GM19043 (cell line): ENCODE data around the gene MOV10L1.

ENCODE experiments used
- ATAC-seq: cut with Tn5 transposase; IDR thresholded peaks from one replicate; pipeline ENCODE4 v1.9.1; 2021; ENCODE audit warnings: low read depth; ENCODE audit not compliant: unreplicated experiment

The MOV10L1 gene

DNA sequence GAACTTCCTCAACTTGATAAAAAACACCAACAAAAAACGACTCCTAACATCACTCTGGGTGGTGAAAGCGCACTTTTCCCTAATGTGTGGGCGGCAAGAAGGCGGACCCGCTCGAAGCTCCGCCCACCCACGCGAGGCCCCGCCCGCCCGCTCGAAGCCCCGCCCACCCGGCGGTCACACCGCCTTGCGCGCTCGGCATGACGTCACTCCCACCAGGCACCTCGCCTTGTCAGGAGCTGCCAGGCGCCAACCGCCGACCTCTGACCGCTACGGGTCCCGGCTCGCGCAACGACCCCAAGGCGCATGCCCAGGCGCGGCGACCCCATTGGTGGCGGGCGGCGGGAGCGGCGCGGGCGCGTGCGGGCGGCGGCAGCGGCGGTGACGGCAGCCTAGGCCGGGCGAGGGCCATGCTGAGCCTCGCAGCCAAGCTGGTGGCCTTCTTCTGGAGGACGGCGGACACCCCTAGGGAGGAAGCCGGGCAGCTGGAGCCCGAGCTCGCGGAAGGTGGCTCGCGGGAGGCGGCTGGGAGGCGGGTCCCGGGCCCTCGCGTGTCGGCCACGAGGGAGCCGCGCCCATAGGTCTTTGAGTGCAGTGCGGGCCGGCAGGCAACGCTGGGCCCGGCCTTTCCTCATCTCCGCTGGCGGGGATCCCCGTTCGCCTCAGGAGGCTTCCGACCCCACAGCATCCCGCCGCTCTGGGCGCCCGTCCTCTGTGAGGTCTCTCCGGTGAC lies at the start of gene MOV10L1:
Gene MOV10L1, plus strand, starts transcription at position 325 of the 730 bp plus-strand sequence. Its CDS starts 83 bp downstream, at position 408.
- no peak for ATAC-seq

DNA sequence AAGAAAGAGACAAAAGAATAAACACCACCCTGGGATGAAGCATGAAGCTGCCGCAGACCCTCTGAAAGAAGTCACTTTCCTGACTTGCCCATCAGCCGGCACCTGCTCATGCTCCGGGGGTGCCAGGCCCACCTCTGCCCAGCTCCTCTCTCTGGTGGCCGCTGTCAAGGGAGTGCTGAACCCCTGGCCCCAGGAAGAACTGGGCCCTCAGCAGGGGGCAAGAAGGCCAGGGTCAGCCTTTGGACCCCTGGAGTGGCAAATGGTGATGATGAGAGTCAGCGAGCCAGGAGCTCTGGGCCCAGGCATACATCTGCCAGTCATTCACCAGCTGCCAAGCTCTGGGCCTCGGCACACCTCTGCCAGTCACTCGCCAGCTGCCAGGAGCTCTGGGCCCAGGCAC lies 49.1 kb upstream of the MOV10L1 start:
- ATAC-seq, result no peak

DNA sequence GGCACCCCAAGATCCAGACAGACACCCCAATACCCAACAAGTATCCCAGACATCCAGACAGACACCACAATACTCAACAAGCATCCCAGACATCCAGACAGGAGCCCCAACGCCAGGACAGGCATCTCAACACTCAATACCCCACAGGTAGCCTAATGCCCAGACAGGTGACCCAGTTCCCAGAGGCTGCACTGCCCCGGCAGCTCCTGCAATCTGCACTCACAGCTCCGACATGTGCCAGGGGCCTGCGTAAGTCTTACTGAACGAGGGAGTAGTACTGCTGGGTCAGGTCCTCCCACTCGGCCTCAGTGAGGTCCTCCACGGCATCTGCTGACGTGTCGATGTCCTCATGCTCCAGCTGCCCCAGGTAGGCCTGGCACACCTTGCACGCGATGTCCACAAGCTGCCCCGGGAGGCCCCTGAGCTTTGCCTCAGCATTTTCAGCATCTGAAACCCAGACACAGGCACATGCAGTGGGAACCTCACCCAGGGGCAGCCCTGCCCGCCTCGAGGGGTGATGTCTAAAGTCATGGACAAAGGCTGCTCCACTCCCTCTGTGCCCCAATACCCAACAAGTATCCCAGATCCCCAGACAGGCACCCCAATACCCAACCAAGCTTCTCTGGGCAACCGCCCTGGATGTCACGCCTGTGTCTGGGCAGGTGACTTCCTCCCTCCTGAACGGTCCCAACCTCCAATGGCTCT lies 48.3 kb upstream of the MOV10L1 start:
- no peak for ATAC-seq

DNA sequence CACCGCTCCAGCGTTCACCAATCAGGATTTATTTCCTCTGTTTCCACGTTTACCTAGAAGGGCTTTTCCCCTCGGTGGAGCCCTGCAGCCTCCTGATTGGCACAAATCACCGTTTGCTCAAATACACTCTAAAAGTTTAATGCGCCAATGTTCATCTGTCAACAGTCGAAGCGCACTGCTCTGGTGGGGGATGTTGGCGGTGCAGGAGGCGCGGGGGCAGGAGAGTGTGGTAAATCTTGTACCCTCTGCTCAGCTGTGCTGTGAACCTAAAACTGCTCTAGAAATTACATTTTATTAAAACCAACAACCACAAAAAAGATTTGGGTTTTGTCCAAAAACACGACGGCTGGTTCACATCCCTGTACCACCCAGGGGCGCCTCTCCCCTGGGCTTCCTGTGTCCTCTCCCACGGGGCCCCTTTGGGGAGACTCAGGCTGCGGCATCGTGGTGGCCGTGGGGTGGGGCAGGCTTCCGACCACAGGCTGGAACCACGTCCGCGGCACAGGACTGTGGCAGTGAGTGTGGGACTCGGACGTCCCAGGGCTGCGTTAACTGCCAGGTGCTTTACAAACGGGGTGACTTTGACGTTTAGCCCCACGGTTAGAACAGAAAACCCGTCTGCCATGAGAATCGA lies 45.2 kb upstream of the MOV10L1 start:
- no peak for ATAC-seq

DNA sequence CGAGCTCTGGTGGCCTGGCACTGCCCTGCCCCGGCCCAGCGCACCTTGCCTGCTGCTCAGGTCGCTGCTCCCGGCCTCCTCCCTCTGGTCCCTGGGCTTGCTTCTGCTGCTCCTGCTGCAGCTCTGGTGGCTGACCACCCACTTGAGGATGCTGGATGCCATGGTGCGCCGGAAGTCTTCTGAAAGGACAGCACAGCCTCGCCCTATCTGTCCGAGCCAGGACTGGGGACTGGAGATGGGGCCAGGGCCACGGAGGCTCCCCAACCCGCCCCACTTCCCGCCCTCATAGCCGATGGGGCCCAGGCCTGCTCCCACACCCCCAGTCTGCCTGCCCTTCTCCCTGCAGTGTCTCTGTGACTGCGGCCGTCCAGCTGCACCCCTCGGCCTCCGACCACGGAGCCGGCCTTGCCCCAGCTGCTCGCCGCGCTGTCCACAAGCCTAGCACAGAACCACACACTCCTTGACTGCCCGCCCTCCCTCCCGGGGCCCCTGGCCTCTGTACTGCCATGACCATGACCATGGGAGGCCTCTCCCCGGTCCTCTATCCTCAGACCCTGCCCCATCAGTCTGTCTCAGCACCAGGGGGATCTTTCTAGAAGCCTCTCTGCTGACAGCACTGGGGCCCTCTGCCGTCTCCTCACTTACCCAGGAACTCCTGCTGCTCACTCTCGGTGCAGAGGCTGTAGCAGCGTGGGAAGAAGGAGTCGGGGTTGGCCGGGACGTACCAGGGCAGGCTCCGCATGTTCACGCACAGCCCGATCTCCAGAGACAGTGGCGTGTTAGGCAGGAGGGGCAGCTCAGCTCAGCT lies 44.4 kb upstream of the MOV10L1 start:
- ATAC-seq, result no peak

DNA sequence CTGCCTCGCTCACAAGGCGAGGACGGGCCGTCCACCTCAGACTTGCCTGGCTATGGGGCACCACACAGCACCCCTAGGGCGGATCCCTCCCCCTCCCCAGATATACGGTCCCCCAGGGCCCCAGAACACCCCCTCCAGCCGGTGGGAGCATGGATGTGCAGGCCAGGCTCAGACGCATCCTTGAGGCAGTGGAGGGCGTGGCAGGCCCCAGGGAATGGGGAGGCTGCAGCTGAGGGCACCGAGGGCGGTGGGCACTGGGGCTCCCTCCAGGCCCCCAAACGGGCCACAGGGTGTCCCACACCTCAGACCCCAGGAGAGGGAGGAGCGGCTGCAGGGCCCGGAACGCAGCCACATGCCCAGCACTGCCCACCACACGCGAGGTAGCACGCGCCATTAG lies 43.8 kb upstream of the MOV10L1 start:
- ATAC-seq, result no peak

DNA sequence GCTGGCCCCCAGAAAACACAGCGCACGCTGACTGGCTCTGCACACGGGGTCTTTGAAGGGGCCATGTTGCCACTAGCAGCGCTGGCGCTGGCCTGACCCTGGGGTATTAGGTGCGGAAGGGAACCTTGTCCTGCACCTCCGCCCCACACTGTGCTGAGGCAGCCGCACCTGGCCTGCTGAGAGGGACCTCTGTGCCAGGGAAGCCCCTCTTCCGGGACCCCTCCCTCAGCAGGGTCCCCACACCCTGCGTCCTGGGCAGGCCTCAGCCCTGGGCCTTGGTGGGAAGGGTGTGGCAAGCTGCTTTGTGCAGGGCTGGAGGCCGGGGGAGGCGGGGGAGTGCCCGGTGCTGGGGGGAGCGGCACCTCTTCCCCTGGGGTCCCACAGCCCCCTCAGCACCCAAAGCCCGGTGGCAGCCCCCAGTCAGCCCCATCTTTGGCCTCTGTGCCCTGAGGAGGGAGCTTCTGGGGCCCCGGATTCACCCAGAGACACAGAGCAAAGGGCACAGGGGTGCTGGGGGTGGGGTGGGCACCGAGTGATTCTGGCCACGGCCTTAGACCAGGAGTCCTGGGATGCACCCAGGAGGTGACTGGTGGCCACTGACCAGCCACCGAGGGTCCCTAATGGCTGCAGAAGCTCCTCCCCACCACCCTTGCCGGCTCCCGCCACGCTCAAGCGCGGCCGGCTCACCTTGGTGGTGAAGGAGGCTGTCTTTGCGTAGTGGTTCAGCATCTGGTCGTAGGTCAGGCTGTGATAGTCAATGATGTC lies 43.1 kb upstream of the MOV10L1 start:
- ATAC-seq, result no peak

DNA sequence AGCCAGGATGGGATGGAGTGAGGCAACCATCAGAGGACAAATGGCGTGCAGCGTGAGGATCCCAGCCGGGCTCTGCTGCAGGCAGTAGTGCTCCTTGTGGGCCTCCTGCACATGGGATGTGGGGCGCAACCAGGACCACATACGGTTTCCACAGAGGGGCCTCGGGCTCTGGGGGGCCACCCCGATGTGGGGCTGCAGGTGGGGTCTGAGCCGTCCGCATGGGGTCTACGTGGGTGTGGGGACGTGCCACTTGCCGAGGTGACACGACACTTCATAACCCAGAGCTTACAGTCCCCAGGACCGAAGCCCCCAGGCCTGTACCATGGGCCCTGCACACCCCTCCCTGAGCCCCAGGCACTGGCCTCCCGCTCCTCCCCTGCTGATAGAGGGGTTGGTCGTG lies 42.5 kb upstream of the MOV10L1 start:
- no peak for ATAC-seq

DNA sequence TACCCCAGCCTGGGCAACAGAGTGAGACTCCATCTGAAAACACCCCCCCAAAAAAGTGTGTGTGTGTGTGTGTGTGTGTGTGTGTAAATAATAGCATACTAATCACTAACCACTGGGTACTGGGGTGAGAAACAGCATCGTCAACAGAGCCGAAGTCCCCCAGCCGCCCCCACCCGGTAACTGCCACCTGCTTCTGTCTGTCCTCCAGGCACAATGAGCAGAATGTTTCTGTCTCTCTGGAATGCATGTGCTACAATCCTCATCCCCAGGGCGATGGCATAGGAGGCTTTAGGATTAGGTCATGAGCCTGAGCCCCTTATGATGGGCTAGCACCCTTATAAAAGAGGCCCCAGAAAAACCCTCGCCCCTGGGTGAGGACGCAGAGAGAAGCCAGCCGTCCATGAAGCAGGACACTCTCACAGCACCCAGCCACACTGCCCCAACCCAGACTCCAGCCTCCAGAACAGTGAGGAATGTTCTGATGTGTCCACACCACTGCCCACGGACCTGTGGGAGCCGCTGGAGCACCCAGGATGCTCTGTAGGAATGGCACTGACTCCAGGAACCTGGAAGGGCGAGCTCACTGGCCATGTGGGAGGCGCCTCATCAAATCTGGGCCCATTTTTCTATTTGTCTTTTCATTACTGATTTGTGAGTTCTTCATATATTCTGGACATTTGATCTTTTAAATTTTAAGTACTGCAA lies 41.6 kb upstream of the MOV10L1 start:
- ATAC-seq, result no peak

DNA sequence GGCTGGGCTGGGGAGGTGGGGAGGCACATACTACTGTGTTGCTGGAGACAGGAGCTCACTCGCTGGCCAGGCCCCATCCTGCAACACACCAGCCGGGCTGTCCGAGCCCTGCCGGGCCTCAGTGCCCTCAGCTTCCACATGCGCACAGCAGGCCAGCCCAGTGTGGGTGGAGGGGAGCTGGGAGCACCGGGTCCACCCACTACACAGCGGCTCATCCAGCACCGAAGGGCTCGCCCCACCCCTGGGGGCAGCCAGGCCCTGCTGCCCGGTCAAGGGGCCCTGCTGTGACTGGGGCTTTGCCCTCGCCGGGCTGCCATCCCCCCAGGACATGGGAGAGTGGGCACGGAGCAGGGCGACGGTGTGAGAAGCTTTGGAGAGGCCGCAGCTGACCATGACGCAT lies 41.0 kb upstream of the MOV10L1 start:
- ATAC-seq, result no peak

DNA sequence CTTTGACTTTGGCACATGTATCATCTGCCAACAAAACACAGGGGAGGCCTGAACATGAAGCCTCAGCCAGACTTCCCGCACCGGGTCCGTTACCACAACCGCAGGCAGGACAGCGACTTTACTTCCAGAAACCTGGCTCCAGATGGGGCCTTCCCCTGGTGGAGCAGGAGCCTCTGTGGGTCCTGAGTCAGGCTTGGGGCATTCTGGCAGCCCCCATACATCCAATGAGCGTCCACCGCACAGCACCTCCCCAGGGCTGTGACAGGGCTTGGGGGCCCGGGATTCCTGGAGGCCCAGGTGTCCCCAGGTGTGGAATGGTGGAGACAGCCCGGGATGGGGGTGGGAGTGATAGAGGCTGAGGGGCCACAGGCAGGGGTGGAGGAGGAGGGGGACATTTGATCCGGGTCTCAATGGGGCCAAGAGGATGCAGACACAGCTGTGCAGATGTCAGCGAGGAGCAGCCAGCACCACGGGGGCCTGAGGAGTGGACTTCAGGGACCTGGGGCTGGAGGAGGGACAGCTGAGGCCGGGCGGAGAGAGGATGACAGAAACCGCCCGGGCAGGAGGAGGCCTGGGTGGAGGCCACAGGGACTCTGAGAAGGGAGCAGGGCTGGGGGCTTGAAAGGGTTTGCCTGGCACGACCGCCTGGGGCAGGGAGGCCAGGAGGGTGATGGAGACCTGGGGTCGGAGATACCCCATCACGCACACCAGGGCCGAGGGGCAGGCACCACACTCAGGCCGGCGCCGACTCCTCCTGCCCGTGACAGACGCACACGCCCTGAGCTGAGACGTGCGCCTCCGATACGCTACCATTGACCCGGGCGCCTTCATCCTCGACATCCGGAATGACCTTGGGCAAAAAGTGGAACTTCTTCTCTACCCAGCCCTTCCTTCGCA lies 40.3 kb upstream of the MOV10L1 start:
- ATAC-seq, result no peak

DNA sequence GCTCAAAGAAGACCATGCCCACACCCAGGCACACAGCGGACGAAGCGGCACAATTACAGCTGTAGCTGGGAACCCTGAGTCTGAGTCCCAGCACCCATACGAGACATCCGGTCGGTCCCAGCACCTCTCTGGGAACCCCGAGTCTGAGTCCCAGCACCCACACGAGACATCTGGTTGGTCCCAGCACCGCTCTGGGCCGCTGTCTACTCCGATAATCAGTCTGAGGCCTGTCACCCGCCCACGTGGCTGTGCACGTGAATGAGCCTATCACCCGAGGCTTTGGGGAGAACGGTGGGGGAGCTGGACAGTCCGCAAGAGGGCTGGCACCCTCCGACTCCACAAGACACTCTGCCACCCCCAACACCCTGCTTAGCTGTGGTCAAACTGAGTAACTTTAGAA lies 37.9 kb upstream of the MOV10L1 start:
- ATAC-seq, result no peak

DNA sequence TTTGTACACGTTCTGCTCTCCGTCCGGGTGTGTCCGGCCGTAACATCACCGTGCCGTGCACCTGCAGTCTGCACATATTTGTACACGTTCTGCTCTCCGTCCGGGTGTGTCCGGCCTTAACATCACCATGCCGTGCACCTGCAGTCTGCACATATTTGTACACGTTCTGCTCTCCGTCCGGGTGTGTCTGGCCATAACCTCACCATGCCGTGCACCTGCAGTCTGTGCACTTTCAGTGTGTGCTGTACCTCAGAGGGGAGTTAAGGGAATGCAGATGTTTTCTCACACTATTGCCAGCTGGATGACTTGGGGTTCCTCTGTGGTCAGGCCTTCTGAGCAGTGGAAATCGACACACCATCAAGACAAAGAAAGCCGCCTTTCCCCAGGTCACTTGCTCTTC lies 35.9 kb upstream of the MOV10L1 start:
- ATAC-seq, result no peak

DNA sequence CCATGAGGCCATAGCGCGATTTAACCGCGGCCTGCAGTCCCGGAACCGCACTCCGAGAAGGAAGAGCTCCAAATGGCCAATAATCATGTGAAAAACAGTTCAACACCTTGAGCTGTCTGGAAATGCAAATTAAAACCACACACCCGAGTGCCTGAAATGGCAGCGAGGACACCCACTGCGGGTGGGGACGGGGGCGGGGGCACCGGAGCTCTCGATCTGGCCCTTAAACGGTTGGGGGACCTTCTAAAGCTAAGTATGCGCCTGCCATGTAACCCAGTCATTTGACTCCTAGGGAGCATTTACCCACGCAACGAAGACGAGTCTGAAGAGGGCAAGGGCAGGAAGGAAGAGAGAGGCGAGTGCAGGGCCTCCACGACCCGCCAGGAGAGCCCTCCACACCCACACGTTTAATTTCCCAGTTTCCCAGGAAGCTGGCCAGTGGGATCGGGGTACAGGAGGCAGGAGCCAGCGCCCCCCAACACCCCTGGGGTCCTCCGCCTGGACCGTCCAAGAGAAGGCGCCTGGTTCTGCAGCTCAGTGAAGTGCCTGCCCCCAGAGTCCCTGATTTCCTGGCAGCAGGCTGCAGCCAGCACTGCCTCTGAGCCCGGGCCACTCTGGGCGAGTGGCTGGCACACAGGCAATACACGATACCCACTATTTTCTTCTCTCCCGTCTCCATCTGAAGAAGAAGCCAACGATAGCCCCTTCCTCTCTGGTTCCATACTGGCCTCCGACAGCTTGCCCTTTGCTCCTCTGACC lies 33.4 kb upstream of the MOV10L1 start:
- no peak for ATAC-seq

DNA sequence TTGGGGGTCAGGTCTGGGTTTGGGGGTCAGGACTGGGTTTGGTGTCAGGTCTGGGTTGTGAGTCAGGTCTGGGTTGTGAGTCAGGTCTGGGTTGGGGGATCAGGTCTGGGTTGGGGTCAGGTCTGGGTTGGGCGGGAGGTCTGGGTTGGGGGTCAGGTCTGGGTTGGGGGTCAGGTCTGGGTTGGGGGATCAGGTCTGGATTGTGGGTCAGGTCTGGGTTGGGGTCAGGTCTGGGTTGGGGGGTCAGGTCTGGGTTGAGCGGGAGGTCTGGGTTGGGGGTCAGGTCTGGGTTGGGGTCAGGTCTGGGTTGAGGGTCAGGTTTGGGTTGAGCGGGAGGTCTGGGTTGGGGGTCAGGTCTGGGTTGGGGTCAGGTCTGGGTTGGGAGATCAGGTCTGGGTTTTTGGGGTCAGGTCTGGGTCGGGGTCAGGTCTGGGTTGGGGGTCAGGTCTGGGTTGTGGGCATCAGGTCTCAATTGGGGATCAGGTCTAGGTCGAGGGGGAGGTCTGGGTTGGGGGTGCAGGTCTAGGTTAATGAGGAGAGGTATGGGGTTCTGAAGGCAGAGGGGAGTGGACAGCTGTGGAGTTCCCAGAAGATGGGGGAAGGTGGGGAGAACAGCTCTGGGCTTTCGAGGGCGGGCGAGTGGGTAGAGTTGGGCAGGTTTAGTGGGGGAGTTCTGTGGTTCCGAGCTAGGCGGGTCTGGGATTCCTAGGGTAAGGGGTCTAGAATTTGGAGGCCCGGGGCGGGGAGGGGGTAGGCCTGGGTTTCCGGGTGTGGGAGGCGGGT lies 32.3 kb upstream of the MOV10L1 start:
- ATAC-seq, result no peak

DNA sequence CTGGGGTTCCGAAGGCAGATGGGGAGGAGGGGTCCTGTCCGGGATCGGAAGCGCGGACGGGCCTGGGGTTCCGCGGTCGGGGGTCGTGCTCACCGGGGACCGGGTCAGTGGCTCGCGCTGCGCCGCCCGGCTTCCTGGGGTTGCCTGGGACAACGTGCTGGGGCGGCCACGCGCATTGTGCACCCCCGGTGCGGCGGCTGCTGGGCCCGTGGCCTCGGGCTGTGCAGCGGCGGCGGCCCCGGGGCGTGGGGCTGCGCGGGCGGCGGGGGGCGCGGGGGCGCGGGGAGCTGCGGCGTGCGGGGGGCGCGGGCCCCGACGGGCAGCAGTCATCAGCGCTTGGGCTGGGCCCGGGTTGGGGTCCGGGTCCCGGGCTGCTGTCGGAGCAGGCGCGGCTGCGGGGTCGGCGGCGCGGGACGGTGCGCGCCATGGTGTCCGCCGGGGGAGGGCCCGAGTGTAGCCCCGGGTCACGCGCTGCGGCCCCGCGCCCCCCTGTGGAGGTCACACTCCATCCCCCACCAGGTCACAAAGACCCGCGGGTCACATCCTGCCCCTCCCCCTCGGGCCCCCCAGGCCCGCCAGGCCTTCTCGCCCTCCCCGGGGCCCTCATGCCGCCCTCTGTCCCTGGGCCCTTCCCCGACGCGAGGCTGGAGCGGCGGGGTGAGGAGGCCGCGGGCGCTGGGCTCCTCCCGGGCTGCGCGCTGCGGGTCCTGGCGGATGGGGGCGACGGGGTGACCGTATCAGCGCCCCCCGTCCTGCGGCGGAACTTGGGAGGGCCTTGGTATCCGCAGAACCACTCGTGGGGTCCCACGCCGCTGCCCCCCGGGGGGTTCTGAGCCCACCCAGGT lies 31.5 kb upstream of the MOV10L1 start, which contains the start of gene TTLL8:
Gene TTLL8, minus strand, starts transcription at position 238 of the 845 bp plus-strand sequence.
- no peak for ATAC-seq
